GM19372 (cell line): Measurements from ENCODE around the gene AEBP1.

ENCODE experiments used
- ATAC-seq: cut with Tn5 transposase; IDR thresholded peaks from one replicate; pipeline ENCODE4 v1.9.1; 2021; ENCODE audit warnings: mild to moderate bottlenecking, low read depth, moderate library complexity; ENCODE audit not compliant: unreplicated experiment

Gene AEBP1

GRCh38 chr7:44103923-44104859, at the start of gene AEBP1:
AEBP1 (plus strand) TSS chr7:44104345; CDS start chr7:44104666, 321 bp downstream.
- ATAC-seq: no peak

GRCh38 chr7:44056681-44057080, 47.5 kb upstream of the AEBP1 start:
- no peak for ATAC-seq

GRCh38 chr7:44057181-44057848, 46.8 kb upstream of the AEBP1 start:
- no peak for ATAC-seq

GRCh38 chr7:44057849-44058758, 46.0 kb upstream of the AEBP1 start:
- ATAC-seq: no peak

GRCh38 chr7:44058759-44059218, 45.4 kb upstream of the AEBP1 start:
- ATAC-seq: no peak

- ATAC-seq: peak; percentile 68
These were observed 44.7 kb upstream of the AEBP1 start for GRCh38 chr7:44059219-44060090.

GRCh38 chr7:44060091-44060947, 43.8 kb upstream of the AEBP1 start:
- no peak for ATAC-seq

GRCh38 chr7:44060948-44061644, 43.0 kb upstream of the AEBP1 start:
- no peak for ATAC-seq

GRCh38 chr7:44061645-44062179, 42.4 kb upstream of the AEBP1 start:
- ATAC-seq: no peak

GRCh38 chr7:44062180-44062902, 41.8 kb upstream of the AEBP1 start:
- no peak for ATAC-seq

GRCh38 chr7:44062903-44063295, 41.2 kb upstream of the AEBP1 start:
- no peak for ATAC-seq

- ATAC-seq: no peak
These were observed 40.6 kb upstream of the AEBP1 start for GRCh38 chr7:44063547-44063893.

GRCh38 chr7:44063894-44064651, 40.1 kb upstream of the AEBP1 start:
- no peak for ATAC-seq

- no peak for ATAC-seq
These were observed 39.2 kb upstream of the AEBP1 start for GRCh38 chr7:44064791-44065430.

GRCh38 chr7:44065431-44066110, 38.6 kb upstream of the AEBP1 start, which contains the start of gene PGAM2:
PGAM2 (minus strand) TSS chr7:44065567; CDS start chr7:44065529, 38 bp downstream.
- ATAC-seq: no peak

- ATAC-seq: no peak
These were observed 38.1 kb upstream of the AEBP1 start for GRCh38 chr7:44066111-44066460.
